HG02610 (cell line): ENCODE results near the gene PTRH1.

ENCODE experiments used
- ATAC-seq: cut with Tn5 transposase; IDR thresholded peaks from one replicate; pipeline ENCODE4 v1.9.1; 2021; ENCODE audit warnings: mild to moderate bottlenecking, moderate library complexity; ENCODE audit not compliant: unreplicated experiment

PTRH1 gene

GRCh38 chr9:127698985-127699670, 16.3 kb downstream of the PTRH1 start:
- ATAC-seq, result peak; percentile 95

- no peak for ATAC-seq
Measured at GRCh38 chr9:127698386-127698785, 17.1 kb downstream of the PTRH1 start.

DNA sequence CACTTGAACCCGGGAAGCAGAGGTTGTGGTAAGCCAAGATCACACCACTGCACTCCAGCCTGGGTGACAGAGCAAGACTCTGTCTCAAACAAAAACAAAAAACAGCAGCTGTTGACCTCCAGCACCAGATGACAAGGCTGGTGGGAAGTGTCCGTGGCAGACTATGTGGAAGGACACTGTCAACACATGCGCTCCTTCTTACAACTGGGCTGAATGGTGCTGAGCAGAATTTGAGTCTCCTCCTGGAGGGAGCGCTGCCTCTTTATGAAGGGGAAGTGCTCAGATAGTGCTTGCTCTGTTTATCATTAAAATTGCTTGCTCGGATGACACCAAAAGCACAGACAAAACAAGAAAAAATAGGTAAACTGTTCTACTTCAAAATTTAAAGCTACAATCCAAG, 17.9 kb downstream of the PTRH1 start:
- no peak for ATAC-seq

- ATAC-seq, result no peak
Measured at GRCh38 chr9:127694890-127695720, 20.4 kb downstream of the PTRH1 start.

DNA sequence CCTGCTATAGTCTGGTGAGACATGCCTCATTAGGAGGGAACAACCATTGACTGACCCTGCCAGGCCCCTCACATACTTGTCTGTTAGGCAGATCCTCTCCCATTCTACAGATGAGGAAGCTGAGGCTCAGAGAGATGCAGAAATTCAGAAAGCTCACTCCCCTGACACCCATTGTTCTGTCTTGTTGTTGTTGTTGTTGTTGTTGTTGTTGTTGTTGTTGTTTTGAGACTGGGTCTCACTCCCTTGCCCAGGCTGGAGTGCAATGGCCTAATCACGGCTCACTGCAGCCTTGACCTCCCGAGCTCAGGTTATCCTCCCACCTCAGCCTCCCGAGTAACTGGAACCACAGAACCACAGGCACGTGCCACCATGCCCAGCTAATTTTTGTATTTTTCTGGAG, 21.8 kb downstream of the PTRH1 start:
- ATAC-seq, result no peak

DNA sequence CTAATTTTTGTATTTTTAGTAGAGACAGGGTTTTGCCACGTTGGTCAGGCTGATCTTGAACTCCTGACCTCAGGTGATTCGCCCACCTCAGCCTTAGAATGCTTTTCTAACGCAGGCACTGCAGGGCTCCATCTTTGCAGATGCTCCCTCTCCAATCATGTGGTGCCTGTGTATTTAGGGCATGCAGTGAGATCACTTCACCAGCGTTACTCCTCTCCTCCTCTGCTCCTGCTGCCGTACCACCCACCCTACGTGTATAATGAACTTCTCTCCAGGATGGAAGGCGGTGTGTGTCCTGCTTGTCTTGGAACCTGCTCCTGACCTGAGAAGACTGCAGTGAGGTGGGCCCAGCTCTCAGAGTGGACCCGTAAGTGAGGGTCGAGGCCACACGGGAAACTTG, 22.3 kb downstream of the PTRH1 start:
- ATAC-seq, result no peak

- no peak for ATAC-seq
Measured at GRCh38 chr9:127692071-127692470, 23.4 kb downstream of the PTRH1 start.

GRCh38 chr9:127690735-127691134, 24.7 kb downstream of the PTRH1 start:
- ATAC-seq, result no peak

- ATAC-seq, result no peak
Measured at GRCh38 chr9:127689329-127690000, 26.0 kb downstream of the PTRH1 start.

DNA sequence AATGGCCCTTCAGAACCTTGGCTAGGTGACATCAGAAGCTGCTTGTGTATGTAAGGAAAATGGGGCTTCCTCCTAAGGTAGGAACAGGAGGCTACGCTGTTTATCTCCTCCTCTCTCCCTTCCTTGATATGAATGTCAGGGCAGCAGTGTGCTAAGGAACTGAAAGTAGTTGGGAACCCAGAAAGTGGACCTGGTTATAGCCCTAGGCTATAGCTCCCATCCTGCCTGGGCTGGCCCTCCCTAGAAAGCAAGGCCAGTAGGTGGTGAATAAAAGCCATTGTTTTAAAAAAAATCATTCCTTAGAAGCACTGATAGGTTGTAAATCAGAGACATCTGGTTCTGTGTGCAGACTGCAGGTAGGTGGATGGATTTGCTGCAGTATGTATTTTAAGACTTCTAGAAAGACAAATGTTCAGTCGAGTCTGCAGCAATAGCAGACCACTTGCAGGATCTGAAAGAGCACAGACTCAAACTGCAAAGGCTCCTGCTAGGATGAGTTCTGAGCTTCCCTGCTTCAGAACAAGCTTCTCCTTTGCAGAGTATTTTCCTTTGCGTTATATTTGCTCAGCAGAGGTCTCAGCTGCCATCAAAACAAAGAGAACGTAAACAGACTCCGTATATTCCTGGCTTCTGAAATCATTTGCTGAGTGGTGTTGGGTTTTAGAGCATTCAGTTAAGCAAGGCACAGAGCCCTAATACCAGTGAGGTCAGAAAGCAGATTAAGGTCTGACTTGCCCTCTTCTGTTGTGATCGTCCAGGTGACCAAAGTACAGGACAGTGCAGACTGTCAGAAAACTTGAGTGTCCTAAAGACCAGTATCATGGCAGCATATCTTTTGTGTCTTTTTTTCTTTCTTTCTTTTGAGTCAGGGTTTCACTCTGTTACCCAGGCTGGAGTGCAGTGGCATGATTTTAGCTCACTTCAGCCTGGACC, 28.7 kb downstream of the PTRH1 start:
- no peak for ATAC-seq

DNA sequence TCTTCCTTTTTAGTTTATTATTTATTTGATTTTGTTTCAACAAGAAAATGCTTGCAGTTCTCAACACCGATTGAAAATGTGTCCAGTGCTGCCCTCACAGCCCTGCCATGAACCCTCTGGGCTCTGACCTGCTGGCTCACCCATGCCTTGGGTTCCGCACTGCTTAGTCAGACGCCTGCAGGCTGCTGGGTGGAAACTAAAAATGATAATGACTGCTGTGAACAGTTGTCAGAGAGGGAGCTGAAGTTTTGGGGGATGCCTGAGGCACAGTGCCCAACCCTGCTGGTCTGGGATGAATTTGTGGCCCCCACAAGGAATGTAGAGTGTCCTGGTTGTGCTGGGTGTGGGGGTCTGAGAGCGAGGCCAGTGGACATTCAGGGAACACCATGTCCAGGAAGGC, 30.9 kb downstream of the PTRH1 start:
- ATAC-seq, result no peak

DNA sequence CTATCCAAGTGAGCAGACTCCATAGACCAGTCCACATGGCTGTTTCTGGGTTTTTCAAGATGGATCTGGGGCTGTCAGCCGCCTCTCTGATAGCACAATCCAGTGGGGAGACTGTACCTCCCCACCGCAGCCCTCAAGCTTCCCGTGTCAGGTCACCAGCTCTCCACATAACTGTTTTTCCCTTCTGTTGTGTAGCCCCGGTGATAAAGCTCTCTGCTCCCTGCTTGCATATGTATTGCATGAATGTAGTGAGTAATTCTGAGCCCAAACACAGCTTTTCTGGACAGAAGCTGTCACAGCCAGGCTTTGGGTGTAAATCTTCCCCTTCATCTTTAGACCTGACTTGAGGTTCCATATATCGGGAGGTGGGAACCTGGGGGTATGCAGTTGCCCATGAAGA, 31.7 kb downstream of the PTRH1 start:
- ATAC-seq, result no peak

GRCh38 chr9:127682351-127683136, 32.9 kb downstream of the PTRH1 start:
- ATAC-seq, result no peak

- ATAC-seq, result no peak
Measured at GRCh38 chr9:127680846-127681245, 34.6 kb downstream of the PTRH1 start.

DNA sequence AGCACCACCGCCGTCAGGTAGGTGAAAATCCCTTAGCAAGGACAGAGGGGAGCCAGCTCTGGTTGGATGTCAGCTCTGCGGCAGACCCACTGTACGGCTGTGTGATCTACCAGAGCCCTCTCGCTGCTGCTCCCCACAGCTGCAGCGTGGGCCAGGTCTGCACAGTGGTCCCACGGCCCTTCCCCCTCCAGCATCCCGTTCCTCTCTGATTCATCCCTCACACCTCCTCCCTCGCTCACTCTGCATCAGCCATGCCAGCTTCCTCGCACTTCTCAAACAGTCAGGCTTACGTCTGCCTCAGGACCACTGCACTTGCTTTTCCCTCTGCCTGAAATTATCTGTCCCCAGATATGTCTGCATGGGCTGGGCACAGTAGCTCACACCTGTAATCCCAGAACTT, 35.2 kb downstream of the PTRH1 start:
- no peak for ATAC-seq

GRCh38 chr9:127679506-127679905, 36.0 kb downstream of the PTRH1 start:
- no peak for ATAC-seq

DNA sequence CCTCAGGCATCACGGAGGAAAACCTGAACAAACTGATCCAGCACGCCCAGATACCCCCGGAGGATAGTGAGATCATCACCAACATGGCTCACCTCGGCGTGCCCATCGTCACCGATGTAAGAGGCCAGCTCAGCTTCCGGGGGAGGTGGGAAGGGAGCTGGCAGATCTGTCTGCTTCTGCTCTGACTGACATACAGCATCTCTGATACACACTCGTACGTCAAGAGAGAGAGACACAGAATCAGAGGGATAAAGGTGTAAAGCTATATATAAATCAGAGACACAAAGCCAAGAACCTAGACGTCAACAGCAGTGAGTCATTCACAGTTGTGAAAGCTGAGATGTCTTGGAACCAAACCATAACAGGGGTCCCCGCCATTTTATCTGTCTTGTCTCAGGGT, 38.8 kb downstream of the PTRH1 start:
- ATAC-seq, result no peak

DNA sequence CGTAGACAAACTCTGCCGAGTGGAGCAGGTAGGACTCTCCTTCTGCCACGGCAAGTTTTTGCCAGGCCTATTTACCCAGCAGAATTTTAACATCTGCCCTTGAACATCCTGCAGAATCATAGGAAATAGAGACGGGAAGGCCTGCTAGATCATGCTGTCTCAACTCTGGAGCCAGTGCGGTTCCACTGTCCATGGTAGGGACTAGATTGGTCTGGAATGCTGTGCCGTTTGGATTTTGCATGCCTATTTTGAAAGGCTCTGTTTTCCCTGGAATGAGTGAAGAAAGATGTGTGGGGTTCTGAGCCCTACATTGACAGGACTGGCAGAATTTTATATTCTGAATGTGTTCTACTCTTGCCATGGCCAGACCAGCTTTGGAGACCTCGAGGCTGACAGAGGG, 42.2 kb downstream of the PTRH1 start:
- ATAC-seq, result no peak

GRCh38 chr9:127667906-127668305, 47.6 kb downstream of the PTRH1 start:
- no peak for ATAC-seq
